ENCODE results near the gene CLTC. TPM values are rescaled to one million over a fixed set of nuclear protein-coding genes. Genes with fewer than 3 reads are reported as not detected.

Gene CLTC
- total RNA-seq, 3 donors from 2014 or later (not counting 1 experiment from before 2014, with no cell fraction given) = 116 to 127 (median 117) TPM

- no peak overlapping the region for H3K27ac ChIP-seq (ENCODE audit: low read length)
- intact Hi-C loops (cut with micrococcal nuclease) = no loop called here
- no peak for TF ChIP-seq CTCF (IDR thresholded peaks at IDR 0.05)
- ATAC-seq (no peak), DNase-seq (no peak)
- H3K4me1 ChIP-seq (ENCODE audit: control insufficient read depth, insufficient read depth, low read length) = peaks cover 6% of the 10 kb centered on the region
- no peaks in the 10 kb centered on the region for H3K27me3 ChIP-seq (ENCODE audit: control insufficient read depth, insufficient read depth, low read length)
- H3K4me1 Mint-ChIP-seq = peaks cover 11 to 15% of the 10 kb centered on the region in 2 donors
- H3K9me3 Mint-ChIP-seq = no peaks in the 10 kb centered on the region
- no peak overlapping the region for H3K27ac Mint-ChIP-seq
- H3K27me3 Mint-ChIP-seq (ENCODE audit: low read depth in 2 of 2) = no peaks in the 10 kb centered on the region
- no peak overlapping the region for H3K4me3 ChIP-seq (ENCODE audit: low read length)
- no peaks in the 10 kb centered on the region for H3K9me3 ChIP-seq (ENCODE audit: control insufficient read depth, insufficient read depth, low read length)
- peaks cover 17% of the 10 kb centered on the region for H3K36me3 ChIP-seq (ENCODE audit: control insufficient read depth, insufficient read depth, low read length)
- H3K4me3 Mint-ChIP-seq = no peak overlapping the region
- 96% methylated on average over 2 of the region's 2 CpGs for WGBS (ENCODE audit: insufficient coverage)
- H3K36me3 Mint-ChIP-seq = no peaks in the 10 kb centered on the region
These were observed 114.0 kb downstream of the CLTC start for GRCh38 chr17:59733697-59734096.

GRCh38 chr17:59734226-59734625 lies 114.5 kb downstream of the CLTC start:
- intact Hi-C loops (cut with micrococcal nuclease) = no loop called here
- 95% methylated on average over 5 of the region's 5 CpGs for WGBS (ENCODE audit: insufficient coverage)
- Mint-ChIP-seq H3K9me3 (no peaks in the 10 kb centered on the region), H3K4me3 (no peak overlapping the region), H3K36me3 (no peaks in the 10 kb centered on the region), H3K27me3 (ENCODE audit: low read depth in 2 of 2) (no peaks in the 10 kb centered on the region), H3K27ac (no peak overlapping the region), H3K4me1 (peaks cover 11 to 15% of the 10 kb centered on the region in 2 donors)
- H3K4me3 ChIP-seq (ENCODE audit: low read length) = no peak overlapping the region
- ATAC-seq (no peak), DNase-seq (no peak)
- no peaks in the 10 kb centered on the region for H3K9me3 ChIP-seq (ENCODE audit: control insufficient read depth, insufficient read depth, low read length)
- no peaks in the 10 kb centered on the region for H3K27me3 ChIP-seq (ENCODE audit: control insufficient read depth, insufficient read depth, low read length)
- peaks cover 17% of the 10 kb centered on the region for H3K36me3 ChIP-seq (ENCODE audit: control insufficient read depth, insufficient read depth, low read length)
- no peak overlapping the region for H3K27ac ChIP-seq (ENCODE audit: low read length)
- TF ChIP-seq CTCF (IDR thresholded peaks at IDR 0.05) = no peak
- H3K4me1 ChIP-seq (ENCODE audit: control insufficient read depth, insufficient read depth, low read length) = peaks cover 6% of the 10 kb centered on the region

GRCh38 chr17:59737324-59737723 lies 117.6 kb downstream of the CLTC start:
- Histone ChIP-seq H3K9me3 (ENCODE audit: control insufficient read depth, insufficient read depth, low read length) (no peaks in the 10 kb centered on the region), H3K4me1 (ENCODE audit: control insufficient read depth, insufficient read depth, low read length) (no peaks in the 10 kb centered on the region), H3K36me3 (ENCODE audit: control insufficient read depth, insufficient read depth, low read length) (peaks cover 19% of the 10 kb centered on the region), H3K4me3 (ENCODE audit: low read length) (no peak overlapping the region), H3K27ac (ENCODE audit: low read length) (no peak overlapping the region), H3K27me3 (ENCODE audit: control insufficient read depth, insufficient read depth, low read length) (no peaks in the 10 kb centered on the region)
- Mint-ChIP-seq H3K4me3 (no peak overlapping the region), H3K9me3 (no peaks in the 10 kb centered on the region), H3K27me3 (ENCODE audit: low read depth in 2 of 2) (no peaks in the 10 kb centered on the region), H3K36me3 (no peaks in the 10 kb centered on the region), H3K27ac (no peak overlapping the region), H3K4me1 (no peaks in the 10 kb centered on the region)
- no peak for TF ChIP-seq CTCF (IDR thresholded peaks at IDR 0.05)
- DNase-seq (no peak), ATAC-seq (no peak)
- intact Hi-C loops (cut with micrococcal nuclease) = no loop called here
- 100% methylated on average over 2 of the region's 3 CpGs for WGBS (ENCODE audit: insufficient coverage)

- no peak for ATAC-seq
- Histone ChIP-seq H3K4me3 (ENCODE audit: low read length) (no peak overlapping the region), H3K27ac (ENCODE audit: low read length) (no peak overlapping the region), H3K36me3 (ENCODE audit: control insufficient read depth, insufficient read depth, low read length) (peaks cover 4% of the 10 kb centered on the region), H3K4me1 (ENCODE audit: control insufficient read depth, insufficient read depth, low read length) (no peaks in the 10 kb centered on the region), H3K27me3 (ENCODE audit: control insufficient read depth, insufficient read depth, low read length) (no peaks in the 10 kb centered on the region), H3K9me3 (ENCODE audit: control insufficient read depth, insufficient read depth, low read length) (no peaks in the 10 kb centered on the region)
- Mint-ChIP-seq H3K4me1 (no peaks in the 10 kb centered on the region), H3K27ac (no peak overlapping the region), H3K36me3 (no peaks in the 10 kb centered on the region), H3K4me3 (no peak overlapping the region), H3K9me3 (no peaks in the 10 kb centered on the region), H3K27me3 (ENCODE audit: low read depth in 2 of 2) (no peaks in the 10 kb centered on the region)
- no peak for DNase-seq
- 100% methylated on average over 4 of the region's 4 CpGs for whole genome bisulfite sequencing (ENCODE audit: insufficient coverage)
- intact Hi-C loops (cut with micrococcal nuclease) = no loop called here
- no peak for TF ChIP-seq CTCF (IDR thresholded peaks at IDR 0.05)
These were observed 124.1 kb downstream of the CLTC start for GRCh38 chr17:59743842-59744241.

All from natural killer cell (primary cell).